Kidney (tissue), 14 donors: ENCODE measurements around the gene SP140. TPM values are rescaled to one million over a fixed set of nuclear protein-coding genes. Genes with fewer than 3 reads are reported as not detected.

ENCODE experiments used
- DNase-seq, 5 donors: peaks; one replicate each; pipeline ENCODE4 v3.0.0-alpha.2; 2013 to 2020
- FAIRE-seq: peaks from 2 replicates; lab custom pipeline; 2012; peaks lifted over from hg19 to GRCh38; lab: Jason Lieb, UNC
- H3K27ac ChIP-seq, 2 donors: one replicate each; pipeline ENCODE4 v1.7.0; 2013; ENCODE audit warnings: low read depth in 2 of 2, low read length in 2 of 2, inconsistent platforms in 1 of 2
- H3K27me3 ChIP-seq: one replicate; pipeline ENCODE4 v1.7.1; 2013; ENCODE audit warnings: low read length, inconsistent platforms; ENCODE audit not compliant: control insufficient read depth, insufficient read depth
- H3K36me3 ChIP-seq, 3 donors: one replicate each; pipeline versions ENCODE4 v1.7.0 to v1.7.1; 2013; ENCODE audit warnings: low read length in 3 of 3, control low read depth in 1 of 3, inconsistent platforms in 1 of 3; ENCODE audit not compliant: insufficient read depth in 3 of 3, control insufficient read depth in 2 of 3
- H3K4me1 ChIP-seq, 3 donors: one replicate each; pipeline versions ENCODE4 v1.7.0 to v1.7.1; 2013; ENCODE audit warnings: low read length in 3 of 3, inconsistent platforms in 1 of 3, low read depth in 1 of 3; ENCODE audit not compliant: control insufficient read depth in 2 of 3, insufficient read depth in 2 of 3
- H3K4me3 ChIP-seq, 3 donors: one replicate each; pipeline versions ENCODE4 v1.7.0 to v1.8.1; 2013; ENCODE audit warnings: low read length in 3 of 3, control low read depth in 1 of 3, inconsistent platforms in 1 of 3
- H3K9ac ChIP-seq, 3 donors: one replicate each; pipeline versions ENCODE4 v1.7.0 to v1.7.1; 2013; ENCODE audit warnings: low read length in 3 of 3, control low read depth in 1 of 3, inconsistent platforms in 1 of 3
- H3K9me3 ChIP-seq, 3 donors: one replicate each; pipeline versions ENCODE4 v1.7.0 to v1.7.1; 2013; ENCODE audit warnings: low read length in 3 of 3, control low read depth in 1 of 3, inconsistent platforms in 1 of 3; ENCODE audit not compliant: control insufficient read depth in 2 of 3, insufficient read depth in 1 of 3
- intact Hi-C: fragments of 100-400 bp; cut with DNase I; formaldehyde crosslinking; loops from one replicate; pipeline ENCODE4 v1.11.1; 2022
- polyA plus RNA-seq: library from polyadenylated mRNA; stranded (reverse); fragments of 350-450 nt; fragmentation: Illumina TruSeq; extraction: RNeasy Lipid Tissue Mini Kit (QIAGEN cat#74804); gene quantifications from one replicate; pipeline ENCODE4 v1.2.3, GENCODE V29; 2014; ENCODE audit warnings: low read depth, low replicate concordance; ENCODE audit not compliant: insufficient read depth
- total RNA-seq: library from RNA; stranded (reverse); fragmentation: NEBNext Ultra II Directional; extraction: Animal tissue kit (Norgen Biotek cat#: 25700); gene quantifications from one replicate; pipeline ENCODE4 v1.2.1, GENCODE V29; 2021
- TF ChIP-seq, protein P1 (sequence below): IDR thresholded peaks from 3 replicates; pipeline ENCODE4 v1.5.1; 2012; ENCODE audit warnings: mild to moderate bottlenecking, moderate library complexity, borderline replicate concordance; ENCODE audit not compliant: insufficient read depth; ENCODE audit errors: extremely low read depth
- donor health status: control.
- donor health status: control.
- donor health status: control.
- donor health status: control.
- donor health status: control.
- donor health status: DM: yes; HTN: yes; CAD: no.
- donor health status: Normal renal cell carcinoma (clear cell type).

The SP140 gene
- total and polyA plus RNA-seq, 2 donors from 2014 or later, result 0.52 to 7.3 TPM

DNA sequence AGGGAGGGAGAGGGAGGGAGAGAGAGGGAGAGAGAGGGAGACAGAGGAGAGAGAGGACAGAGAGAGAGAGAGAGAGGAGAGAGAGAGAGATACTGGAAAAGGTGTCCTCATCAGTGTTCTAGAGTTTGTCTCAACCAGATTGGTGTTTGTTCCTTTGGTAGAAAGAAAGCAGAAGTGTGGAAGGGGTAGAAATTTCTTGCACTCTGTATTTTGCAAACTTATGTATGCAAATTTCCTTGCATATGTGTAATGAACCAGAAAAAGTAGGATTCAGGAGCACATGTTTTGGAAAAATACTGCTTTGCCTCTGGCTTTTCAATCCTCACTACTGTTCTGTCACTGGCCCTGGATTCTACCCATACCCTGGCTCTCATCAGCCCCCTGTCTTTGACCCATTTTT lies 1.1 kb upstream of the SP140 start:
- DNase-seq (no peak), FAIRE-seq (no peak)
- Histone ChIP-seq H3K4me1 (peaks cover 0 to 3% (median 0%) of the 10 kb centered on the region in 3 donors), H3K4me3 (no peak overlapping the region), H3K36me3 (no peaks in the 10 kb centered on the region), H3K9ac (no peak overlapping the region), H3K9me3 (no peaks in the 10 kb centered on the region), H3K27ac (no peak overlapping the region), H3K27me3 (no peaks in the 10 kb centered on the region)
- intact Hi-C loops, result no loop called here
- TF ChIP-seq, protein P1, sequence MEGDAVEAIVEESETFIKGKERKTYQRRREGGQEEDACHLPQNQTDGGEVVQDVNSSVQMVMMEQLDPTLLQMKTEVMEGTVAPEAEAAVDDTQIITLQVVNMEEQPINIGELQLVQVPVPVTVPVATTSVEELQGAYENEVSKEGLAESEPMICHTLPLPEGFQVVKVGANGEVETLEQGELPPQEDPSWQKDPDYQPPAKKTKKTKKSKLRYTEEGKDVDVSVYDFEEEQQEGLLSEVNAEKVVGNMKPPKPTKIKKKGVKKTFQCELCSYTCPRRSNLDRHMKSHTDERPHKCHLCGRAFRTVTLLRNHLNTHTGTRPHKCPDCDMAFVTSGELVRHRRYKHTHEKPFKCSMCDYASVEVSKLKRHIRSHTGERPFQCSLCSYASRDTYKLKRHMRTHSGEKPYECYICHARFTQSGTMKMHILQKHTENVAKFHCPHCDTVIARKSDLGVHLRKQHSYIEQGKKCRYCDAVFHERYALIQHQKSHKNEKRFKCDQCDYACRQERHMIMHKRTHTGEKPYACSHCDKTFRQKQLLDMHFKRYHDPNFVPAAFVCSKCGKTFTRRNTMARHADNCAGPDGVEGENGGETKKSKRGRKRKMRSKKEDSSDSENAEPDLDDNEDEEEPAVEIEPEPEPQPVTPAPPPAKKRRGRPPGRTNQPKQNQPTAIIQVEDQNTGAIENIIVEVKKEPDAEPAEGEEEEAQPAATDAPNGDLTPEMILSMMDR, result no peak

DNA sequence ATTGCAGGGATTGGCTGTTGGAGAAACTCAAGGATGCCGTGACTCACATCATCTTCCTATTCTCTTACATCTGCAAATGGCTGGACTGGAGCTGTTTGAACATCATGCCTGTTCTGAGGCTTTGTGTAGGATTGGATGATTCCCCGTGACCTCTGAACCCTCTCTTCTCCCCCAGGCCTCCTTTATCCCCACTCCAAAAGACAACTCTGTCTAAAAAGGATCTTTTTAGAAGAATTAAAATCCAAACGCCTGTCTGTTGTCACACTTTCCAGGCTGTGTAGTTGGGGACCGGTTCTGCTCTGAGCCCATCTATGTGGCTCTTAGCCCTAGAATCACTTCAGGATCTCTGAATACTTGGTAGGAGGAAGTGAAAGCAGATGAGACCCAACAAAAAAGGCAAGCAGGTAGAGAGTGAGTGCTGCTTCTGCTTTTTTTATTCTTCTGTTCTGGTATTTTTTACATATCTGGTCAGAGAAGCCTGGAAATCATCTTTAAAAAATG lies 565 bp downstream of the SP140 start:
- Histone ChIP-seq H3K9me3 (peaks cover 0 to 4% (median 0%) of the 10 kb centered on the region in 3 donors), H3K27ac (no peak overlapping the region), H3K36me3 (no peaks in the 10 kb centered on the region), H3K27me3 (no peaks in the 10 kb centered on the region), H3K9ac (no peak overlapping the region), H3K4me1 (no peaks in the 10 kb centered on the region), H3K4me3 (no peak overlapping the region)
- TF ChIP-seq, protein P1, result no peak
- intact Hi-C loops, result no loop called here
- DNase-seq (no peak), FAIRE-seq (no peak)

DNA sequence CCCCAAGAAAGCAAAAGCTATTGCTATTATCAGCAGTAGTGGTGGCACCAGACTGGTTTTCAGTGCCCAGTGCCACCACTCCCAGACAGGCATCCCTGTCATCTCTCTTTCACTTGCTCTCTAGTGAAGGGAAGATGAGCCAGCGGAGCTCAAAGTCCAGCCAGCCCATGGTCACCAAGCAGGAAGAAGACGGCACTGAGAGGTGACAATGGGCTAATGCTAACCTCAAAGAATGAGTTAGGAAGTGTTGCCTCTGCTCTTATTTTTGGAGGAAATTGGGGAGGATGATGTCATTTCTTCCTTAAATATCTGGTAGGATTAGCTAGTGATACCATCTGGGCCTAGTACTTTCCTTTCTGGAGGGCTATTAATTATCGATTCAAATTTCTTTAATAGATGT lies 1.7 kb downstream of the SP140 start:
- intact Hi-C loops, result no loop called here
- DNase-seq, result no peak
- H3K27ac ChIP-seq, result no peak overlapping the region
- no peak overlapping the region for H3K4me3 ChIP-seq
- TF ChIP-seq, protein P1, result no peak
- H3K9me3 ChIP-seq, result peaks cover 0 to 4% (median 0%) of the 10 kb centered on the region in 3 donors
- no peaks in the 10 kb centered on the region for H3K27me3 ChIP-seq
- no peaks in the 10 kb centered on the region for H3K4me1 ChIP-seq
- no peaks in the 10 kb centered on the region for H3K36me3 ChIP-seq
- no peak for FAIRE-seq
- no peak overlapping the region for H3K9ac ChIP-seq

DNA sequence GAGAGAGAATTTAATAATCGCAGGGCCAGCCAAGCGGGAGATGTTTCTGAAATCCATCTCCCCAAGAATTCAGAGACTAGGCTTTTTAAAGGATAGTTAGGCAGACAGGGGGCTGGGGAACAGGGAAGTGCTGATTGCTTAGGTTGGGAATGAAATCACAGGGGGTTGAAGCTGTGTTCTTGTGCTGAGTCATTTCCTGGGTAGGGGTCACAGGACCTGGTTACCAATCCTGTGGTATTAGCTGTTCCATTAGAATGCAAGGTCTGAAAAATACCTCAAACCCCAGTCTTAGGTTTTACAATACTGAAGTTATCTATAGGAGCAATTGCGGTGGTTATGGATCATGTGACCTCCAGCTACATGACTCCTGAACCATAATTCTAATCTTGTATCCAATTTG lies 4.6 kb downstream of the SP140 start:
- no peaks in the 10 kb centered on the region for H3K4me1 ChIP-seq
- no peak for FAIRE-seq
- H3K4me3 ChIP-seq, result no peak overlapping the region
- TF ChIP-seq, protein P1, result no peak
- no peak for DNase-seq
- peaks cover 0 to 4% (median 0%) of the 10 kb centered on the region in 3 donors for H3K9me3 ChIP-seq
- H3K36me3 ChIP-seq, result no peaks in the 10 kb centered on the region
- H3K27me3 ChIP-seq, result no peaks in the 10 kb centered on the region
- no peak overlapping the region for H3K27ac ChIP-seq
- H3K9ac ChIP-seq, result no peak overlapping the region
- intact Hi-C loops, result no loop called here
